Fibroblast of lung (primary cell): Measurements from ENCODE around the gene MLLT11.

Source experiments
- CTCF ChIP-seq, 2 donors: IDR thresholded peaks in 1 of 2; conservative IDR thresholded peaks in 1 of 2; 1 replicate in 1 of 2; 2 replicates in 1 of 2; pipeline ENCODE4 v1.5.1; 2011 to 2012; ENCODE audit warnings: low read length in 2 of 2, control low read depth in 1 of 2, inconsistent platforms in 1 of 2, low read depth in 1 of 2, mild to moderate bottlenecking in 1 of 2
- EZH2 ChIP-seq: IDR thresholded peaks from 2 replicates; pipeline ENCODE4 v1.5.1; 2012; ENCODE audit warnings: low read length, control low read depth, mild to moderate bottlenecking; ENCODE audit errors: missing control alignments

DNA sequence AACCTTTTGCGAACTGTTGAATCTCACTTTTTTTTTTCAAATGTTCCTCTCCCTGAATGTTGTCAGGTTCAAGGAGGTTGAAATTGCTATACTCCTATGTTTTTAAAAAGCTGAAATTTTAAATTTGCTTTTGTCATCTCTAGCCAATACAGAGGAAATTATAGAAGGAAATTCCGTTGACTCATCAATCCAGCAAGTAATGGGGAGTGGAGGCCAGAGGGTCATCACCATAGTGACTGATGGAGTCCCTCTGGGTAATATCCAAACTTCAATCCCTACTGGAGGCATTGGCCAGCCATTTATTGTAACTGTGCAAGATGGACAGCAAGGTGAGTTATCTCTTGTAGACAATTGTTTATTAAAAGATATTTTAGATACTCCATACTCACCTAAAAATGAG lies 46.7 kb downstream of the MLLT11 start:
- TF ChIP-seq CTCF (conservative IDR thresholded peaks at IDR 0.05 in 1 of 2, IDR thresholded peaks at IDR 0.05 in 1 of 2; ENCODE audit: low read depth in 1 of 2, low read length in 2 of 2): no peak
- TF ChIP-seq EZH2: no peak
